GM12878 (cell line): ENCODE data around the gene FBXO21. TPM values are rescaled to one million over a fixed set of nuclear protein-coding genes. Genes with fewer than 3 reads are reported as not detected.

Experiments used
- BHLHE40 ChIP-seq, 2 experiments: fragments of 450-650 bp in 1 of 2; IDR thresholded peaks; 2 replicates each; pipeline ENCODE4 v1.6.1; 2011 to 2017; ENCODE audit warnings: low read depth in 2 of 2, borderline replicate concordance in 1 of 2, improper control_type of control experiment in 1 of 2, low read length in 1 of 2, mild to moderate bottlenecking in 1 of 2
- MTA3 ChIP-seq: IDR thresholded peaks from 2 replicates; pipeline ENCODE4 v1.6.1; 2012; ENCODE audit warnings: low read length, inconsistent platforms, borderline replicate concordance
- NR2F1 ChIP-seq: fragments of 450-650 bp; conservative IDR thresholded peaks from 2 replicates; pipeline ENCODE4 v1.6.1; 2017; ENCODE audit warnings: mild to moderate bottlenecking
- PML ChIP-seq: IDR thresholded peaks from 2 replicates; pipeline ENCODE4 v1.6.1; 2012; ENCODE audit warnings: low read length, inconsistent platforms
- RELA ChIP-seq: fragments of 450-650 bp; IDR thresholded peaks from 2 replicates; pipeline ENCODE4 v1.8.0; 2014; ENCODE audit warnings: borderline replicate concordance; ENCODE audit not compliant: partially characterized antibody
- TCF12 ChIP-seq: IDR thresholded peaks from 2 replicates; pipeline ENCODE4 v1.6.1; 2011; ENCODE audit warnings: low read depth, mild to moderate bottlenecking, low read length
- polyA plus RNA-seq, 11 experiments: library from polyadenylated mRNA; depleted of rRNA in 4 of 11; unstranded in 6 of 11; stranded (reverse) in 5 of 11; fragments of >200 nt; fragmentation: Nextera tagmentation in 4 of 11; fragmentation: Illumina TruSeq in 1 of 11; extraction: Ambion mirVana in 4 of 11; extraction: Trizol in 1 of 11; gene quantifications; 1 replicate in 1 of 11; 2 replicates in 10 of 11; pipeline versions ENCODE4 v1.2.1 to v1.2.3, GENCODE V29; 2011 to 2016; ENCODE audit warnings: inconsistent platforms in 2 of 11, missing spikeins in 2 of 11, low read depth in 1 of 11
- total RNA-seq, 4 experiments: library from RNA; depleted of rRNA in 3 of 4; stranded (reverse); fragments of >200 nt in 3 of 4; fragmentation: Illumina TruSeq in 1 of 4; extraction: Trizol in 1 of 4; gene quantifications; 2 replicates each; pipeline versions ENCODE4 v1.2.1 to v1.2.3, GENCODE V29; 2013 to 2021
- TF ChIP-seq, protein P1 (sequence below): fragments of 450-650 bp; IDR thresholded peaks from 2 replicates; pipeline ENCODE4 v1.6.1; 2016; ENCODE audit warnings: mild to moderate bottlenecking, moderate library complexity, borderline replicate concordance
- TF ChIP-seq, protein P2 (sequence below): fragments of 450-650 bp; IDR thresholded peaks from 2 replicates; pipeline ENCODE4 v1.6.1; 2016; ENCODE audit warnings: mild to moderate bottlenecking
- TF ChIP-seq, protein P3 (sequence below): fragments of 450-650 bp; formaldehyde crosslinking; IDR thresholded peaks from 2 replicates; pipeline ENCODE4 v1.5.0; 2022; ENCODE audit warnings: mild to moderate bottlenecking, missing genetic modification characterization
- TF ChIP-seq, protein P4 (sequence below): IDR thresholded peaks from 2 replicates; pipeline ENCODE4 v1.6.1; 2012; ENCODE audit warnings: mild to moderate bottlenecking, low read depth, low read length

Gene FBXO21
- total and polyA plus RNA-seq, 10 of the 15 experiments (the other 5 are each of a cell fraction or from before 2014, with no cell fraction given): 5.5 to 32.6 (median 18.9) TPM

DNA sequence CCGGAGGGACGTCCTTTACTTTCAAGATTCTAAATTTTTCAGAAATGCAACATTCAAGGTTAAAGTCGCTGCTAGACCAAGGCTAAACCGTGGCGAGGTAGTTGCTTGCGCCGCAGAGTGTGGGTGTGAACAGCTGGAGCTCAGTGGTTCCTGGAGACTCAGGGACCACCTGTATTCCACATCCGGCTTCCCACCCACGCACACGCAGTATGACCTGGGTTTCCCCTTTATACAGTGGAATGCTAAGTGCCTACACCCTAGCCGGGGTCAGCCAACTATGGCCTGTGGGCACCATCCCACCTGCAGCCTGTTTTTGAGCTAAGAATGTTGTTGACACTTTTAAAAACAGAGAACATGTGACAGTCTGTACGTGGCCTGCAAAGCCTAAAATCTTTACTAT, 48.2 kb downstream of the FBXO21 start (continued):
- TF ChIP-seq, protein P1, sequence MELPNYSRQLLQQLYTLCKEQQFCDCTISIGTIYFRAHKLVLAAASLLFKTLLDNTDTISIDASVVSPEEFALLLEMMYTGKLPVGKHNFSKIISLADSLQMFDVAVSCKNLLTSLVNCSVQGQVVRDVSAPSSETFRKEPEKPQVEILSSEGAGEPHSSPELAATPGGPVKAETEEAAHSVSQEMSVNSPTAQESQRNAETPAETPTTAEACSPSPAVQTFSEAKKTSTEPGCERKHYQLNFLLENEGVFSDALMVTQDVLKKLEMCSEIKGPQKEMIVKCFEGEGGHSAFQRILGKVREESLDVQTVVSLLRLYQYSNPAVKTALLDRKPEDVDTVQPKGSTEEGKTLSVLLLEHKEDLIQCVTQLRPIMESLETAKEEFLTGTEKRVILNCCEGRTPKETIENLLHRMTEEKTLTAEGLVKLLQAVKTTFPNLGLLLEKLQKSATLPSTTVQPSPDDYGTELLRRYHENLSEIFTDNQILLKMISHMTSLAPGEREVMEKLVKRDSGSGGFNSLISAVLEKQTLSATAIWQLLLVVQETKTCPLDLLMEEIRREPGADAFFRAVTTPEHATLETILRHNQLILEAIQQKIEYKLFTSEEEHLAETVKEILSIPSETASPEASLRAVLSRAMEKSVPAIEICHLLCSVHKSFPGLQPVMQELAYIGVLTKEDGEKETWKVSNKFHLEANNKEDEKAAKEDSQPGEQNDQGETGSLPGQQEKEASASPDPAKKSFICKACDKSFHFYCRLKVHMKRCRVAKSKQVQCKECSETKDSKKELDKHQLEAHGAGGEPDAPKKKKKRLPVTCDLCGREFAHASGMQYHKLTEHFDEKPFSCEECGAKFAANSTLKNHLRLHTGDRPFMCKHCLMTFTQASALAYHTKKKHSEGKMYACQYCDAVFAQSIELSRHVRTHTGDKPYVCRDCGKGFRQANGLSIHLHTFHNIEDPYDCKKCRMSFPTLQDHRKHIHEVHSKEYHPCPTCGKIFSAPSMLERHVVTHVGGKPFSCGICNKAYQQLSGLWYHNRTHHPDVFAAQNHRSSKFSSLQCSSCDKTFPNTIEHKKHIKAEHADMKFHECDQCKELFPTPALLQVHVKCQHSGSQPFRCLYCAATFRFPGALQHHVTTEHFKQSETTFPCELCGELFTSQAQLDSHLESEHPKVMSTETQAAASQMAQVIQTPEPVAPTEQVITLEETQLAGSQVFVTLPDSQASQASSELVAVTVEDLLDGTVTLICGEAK: no peak
- TF ChIP-seq NR2F1: peak; percentile 57
- no peak for TF ChIP-seq PML
- TF ChIP-seq RELA: peak; percentile 65
- peak in 1 of 2 experiments; percentile 27; a peak in 1 of 4 replicates for TF ChIP-seq BHLHE40 (IDR thresholded peaks at IDR 0.05; ENCODE audit: borderline replicate concordance in 1 of 2, low read depth in 2 of 2, low read length in 1 of 2)
- TF ChIP-seq TCF12: peak; percentile 98
- TF ChIP-seq, protein P2, sequence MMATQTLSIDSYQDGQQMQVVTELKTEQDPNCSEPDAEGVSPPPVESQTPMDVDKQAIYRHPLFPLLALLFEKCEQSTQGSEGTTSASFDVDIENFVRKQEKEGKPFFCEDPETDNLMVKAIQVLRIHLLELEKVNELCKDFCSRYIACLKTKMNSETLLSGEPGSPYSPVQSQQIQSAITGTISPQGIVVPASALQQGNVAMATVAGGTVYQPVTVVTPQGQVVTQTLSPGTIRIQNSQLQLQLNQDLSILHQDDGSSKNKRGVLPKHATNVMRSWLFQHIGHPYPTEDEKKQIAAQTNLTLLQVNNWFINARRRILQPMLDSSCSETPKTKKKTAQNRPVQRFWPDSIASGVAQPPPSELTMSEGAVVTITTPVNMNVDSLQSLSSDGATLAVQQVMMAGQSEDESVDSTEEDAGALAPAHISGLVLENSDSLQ: no peak
- TF ChIP-seq MTA3: peak; percentile 68; the same call in 1 of the 2 replicates
- TF ChIP-seq, protein P3, sequence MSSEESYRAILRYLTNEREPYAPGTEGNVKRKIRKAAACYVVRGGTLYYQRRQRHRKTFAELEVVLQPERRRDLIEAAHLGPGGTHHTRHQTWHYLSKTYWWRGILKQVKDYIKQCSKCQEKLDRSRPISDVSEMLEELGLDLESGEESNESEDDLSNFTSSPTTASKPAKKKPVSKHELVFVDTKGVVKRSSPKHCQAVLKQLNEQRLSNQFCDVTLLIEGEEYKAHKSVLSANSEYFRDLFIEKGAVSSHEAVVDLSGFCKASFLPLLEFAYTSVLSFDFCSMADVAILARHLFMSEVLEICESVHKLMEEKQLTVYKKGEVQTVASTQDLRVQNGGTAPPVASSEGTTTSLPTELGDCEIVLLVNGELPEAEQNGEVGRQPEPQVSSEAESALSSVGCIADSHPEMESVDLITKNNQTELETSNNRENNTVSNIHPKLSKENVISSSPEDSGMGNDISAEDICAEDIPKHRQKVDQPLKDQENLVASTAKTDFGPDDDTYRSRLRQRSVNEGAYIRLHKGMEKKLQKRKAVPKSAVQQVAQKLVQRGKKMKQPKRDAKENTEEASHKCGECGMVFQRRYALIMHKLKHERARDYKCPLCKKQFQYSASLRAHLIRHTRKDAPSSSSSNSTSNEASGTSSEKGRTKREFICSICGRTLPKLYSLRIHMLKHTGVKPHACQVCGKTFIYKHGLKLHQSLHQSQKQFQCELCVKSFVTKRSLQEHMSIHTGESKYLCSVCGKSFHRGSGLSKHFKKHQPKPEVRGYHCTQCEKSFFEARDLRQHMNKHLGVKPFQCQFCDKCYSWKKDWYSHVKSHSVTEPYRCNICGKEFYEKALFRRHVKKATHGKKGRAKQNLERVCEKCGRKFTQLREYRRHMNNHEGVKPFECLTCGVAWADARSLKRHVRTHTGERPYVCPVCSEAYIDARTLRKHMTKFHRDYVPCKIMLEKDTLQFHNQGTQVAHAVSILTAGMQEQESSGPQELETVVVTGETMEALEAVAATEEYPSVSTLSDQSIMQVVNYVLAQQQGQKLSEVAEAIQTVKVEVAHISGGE (CRISPR knock-in tag): no peak
- TF ChIP-seq, protein P4, sequence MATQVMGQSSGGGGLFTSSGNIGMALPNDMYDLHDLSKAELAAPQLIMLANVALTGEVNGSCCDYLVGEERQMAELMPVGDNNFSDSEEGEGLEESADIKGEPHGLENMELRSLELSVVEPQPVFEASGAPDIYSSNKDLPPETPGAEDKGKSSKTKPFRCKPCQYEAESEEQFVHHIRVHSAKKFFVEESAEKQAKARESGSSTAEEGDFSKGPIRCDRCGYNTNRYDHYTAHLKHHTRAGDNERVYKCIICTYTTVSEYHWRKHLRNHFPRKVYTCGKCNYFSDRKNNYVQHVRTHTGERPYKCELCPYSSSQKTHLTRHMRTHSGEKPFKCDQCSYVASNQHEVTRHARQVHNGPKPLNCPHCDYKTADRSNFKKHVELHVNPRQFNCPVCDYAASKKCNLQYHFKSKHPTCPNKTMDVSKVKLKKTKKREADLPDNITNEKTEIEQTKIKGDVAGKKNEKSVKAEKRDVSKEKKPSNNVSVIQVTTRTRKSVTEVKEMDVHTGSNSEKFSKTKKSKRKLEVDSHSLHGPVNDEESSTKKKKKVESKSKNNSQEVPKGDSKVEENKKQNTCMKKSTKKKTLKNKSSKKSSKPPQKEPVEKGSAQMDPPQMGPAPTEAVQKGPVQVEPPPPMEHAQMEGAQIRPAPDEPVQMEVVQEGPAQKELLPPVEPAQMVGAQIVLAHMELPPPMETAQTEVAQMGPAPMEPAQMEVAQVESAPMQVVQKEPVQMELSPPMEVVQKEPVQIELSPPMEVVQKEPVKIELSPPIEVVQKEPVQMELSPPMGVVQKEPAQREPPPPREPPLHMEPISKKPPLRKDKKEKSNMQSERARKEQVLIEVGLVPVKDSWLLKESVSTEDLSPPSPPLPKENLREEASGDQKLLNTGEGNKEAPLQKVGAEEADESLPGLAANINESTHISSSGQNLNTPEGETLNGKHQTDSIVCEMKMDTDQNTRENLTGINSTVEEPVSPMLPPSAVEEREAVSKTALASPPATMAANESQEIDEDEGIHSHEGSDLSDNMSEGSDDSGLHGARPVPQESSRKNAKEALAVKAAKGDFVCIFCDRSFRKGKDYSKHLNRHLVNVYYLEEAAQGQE: no peak
